ENCODE measurements around the gene PTPRT.

The PTPRT gene

DNA sequence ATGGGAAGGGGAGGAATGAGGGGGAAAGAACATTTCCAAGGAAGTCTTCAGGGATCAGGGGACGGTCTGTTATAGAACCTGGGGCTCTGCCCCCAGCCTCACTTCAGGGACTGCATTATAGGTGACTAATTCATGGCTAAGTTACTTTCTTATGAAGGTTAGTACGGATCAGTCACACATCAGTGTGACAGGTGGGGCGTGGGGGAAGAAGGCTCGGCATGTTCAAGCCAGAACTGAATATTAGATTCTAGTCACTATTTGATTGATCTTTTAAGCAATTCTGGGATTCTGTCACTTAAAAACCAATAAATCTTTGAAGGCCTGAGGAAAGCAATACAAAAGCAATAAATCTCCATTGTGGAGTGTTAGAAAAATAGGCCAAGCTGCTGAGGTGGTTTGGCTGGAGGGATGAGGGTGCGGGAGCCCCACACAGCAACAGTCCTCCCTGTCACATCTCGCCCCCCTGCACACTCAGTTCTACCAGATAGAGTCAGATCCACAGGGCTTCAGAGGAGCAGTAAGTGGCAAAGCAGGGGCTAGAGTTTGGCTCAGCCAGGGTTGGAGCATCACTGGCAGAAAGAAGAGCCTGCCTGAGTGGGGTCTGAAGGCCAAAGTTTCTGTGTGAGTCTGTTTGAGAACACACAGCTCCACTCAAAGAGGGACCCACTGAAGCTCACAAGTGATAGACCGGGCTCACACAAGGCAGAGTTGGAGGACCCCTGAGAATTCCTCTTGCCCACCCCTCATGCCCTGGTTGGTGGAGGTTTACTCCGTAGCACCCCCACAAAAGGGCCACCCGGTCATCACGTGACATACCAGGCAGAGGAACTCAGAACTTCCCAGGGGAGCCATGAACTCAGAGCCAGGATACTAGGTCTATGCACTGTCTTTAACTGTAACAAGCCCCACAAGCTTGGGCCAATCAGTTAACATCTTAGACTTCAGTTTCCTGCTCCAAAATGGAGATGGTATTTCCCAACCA is 843.2 kb downstream of the PTPRT start:
- DNase-seq, result no peak

DNA sequence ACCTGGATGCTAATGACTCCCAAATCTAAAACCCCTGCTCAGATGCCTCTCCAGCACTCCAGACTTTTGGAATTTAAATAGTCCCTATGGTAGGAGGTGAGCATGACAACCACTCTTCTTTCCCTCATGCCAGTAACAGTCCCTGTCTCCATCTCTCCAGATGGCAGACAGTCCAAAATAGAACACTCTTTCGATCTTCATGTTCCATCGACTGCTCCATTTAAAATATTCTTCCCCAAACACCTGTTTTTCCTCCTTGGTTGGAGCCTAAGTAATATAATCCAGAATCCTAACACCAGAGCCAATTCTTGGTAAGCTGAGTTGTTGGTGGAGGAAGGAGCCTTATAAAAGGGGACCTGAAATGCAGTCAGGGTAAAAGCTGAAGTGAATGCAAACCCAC is 848.1 kb downstream of the PTPRT start:
- DNase-seq, result no peak

DNA sequence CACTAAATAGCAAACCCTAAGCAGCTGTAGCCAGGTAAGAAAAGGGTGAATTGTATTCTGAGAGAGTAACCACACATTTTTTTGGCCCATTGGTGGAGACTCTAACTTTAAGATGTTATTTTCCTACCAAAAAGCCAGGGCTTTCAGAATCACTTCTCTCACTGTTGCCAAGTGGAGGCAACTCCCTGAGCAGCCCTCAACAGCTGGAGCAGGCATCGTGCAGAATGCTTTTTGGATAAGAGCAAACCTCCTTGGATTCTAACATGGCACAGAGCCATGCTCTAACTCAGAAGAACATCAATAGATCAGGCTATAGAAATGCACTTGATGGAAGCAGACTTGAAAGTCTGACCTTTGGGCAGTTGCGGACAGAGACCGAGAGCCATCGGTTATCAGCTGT is 849.3 kb downstream of the PTPRT start:
- DNase-seq, result no peak

DNA sequence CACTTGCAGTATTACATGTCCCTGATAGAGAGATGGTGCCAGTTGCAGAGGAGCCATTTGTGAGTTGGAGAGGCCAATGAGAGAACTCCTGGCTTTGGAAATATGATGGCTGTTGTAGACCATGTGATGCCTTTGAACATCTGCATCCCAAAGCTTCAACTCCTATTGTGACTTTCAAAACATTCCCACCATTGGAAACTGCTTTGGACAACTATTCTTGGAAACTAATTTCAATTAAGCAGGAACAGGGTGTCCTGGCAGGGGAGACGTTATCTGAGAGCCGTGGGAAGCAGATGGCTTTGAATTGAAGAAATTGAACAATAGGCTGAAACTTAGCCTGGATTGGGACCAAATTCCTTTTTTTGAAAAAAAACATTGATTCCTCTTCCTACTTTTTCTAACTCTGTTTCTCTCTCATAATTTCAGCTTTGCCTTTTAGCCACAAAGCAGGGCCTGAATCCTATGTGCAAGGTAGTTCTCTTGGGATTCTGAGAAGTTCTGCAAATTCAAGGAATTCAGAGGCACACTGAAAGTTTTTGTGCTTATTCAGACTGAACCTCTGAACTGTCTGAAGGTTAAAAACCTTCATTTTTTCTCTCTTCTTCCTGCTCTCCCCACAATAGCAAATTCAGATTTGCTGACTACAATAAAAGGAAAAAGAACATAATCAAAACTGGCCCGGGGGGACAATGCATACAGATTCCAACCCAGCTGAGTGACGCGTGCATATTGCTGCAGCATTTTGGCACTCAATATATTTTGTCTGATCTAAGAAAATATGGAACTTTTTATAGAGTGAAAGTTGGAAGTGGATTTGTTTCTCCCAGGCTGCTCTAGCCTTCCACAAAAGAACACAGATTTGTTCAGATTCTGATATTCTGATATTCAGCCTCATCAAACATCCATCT is 851.2 kb downstream of the PTPRT start:
- no peak for DNase-seq

DNA sequence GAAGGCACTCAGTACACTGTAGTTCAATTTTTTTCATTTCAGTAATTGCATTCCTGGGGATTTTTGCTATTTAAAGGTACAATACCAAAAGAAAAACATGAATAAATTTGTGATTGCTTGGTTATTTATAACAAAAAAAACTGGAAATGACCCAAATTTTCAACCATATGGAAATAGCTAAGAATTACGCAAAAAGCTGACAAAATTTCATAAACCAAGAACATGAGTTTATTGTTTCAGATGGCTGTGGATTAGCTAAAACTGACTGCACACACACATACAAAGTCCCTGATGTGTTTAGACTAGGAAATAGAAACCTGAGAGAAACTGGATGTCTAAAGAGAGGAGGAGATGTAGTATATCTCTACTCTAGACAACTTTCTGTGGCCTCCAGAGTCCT is 853.1 kb downstream of the PTPRT start:
- DNase-seq, result no peak

DNA sequence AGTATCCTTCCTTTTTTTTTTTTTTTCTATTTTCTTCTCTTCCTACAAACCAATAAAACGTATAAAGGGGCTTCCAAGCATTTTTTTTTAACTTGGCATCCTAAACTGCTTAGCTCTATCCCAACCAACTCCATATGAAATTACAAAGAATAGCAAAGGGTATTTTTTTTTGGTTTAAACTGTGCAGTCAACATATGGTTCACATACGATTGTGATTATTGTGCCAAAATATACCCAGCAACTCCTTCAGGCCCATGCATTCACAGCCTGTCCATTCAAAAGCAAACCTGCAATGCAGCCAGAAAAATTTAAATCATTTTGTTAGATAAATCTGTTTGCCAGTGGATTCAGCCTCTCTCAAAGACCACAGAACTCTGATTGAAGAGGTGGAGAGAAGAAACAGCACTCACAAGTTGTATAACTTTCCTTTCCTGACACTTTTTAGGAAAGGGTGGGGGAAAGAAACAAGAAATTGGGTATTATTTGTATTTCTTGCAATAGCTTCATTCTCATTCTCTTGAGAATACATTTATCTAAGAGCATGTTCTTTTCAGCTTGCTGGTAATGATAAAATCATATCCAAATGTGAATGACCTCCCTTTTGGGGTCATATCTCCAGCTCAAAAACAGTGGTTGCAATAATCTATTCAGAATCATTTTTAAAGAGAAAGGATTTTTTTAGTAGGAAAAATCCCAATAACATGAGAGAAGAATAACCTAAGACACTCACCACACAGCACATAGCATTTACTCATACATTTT is 870.3 kb downstream of the PTPRT start:
- no peak for DNase-seq

DNA sequence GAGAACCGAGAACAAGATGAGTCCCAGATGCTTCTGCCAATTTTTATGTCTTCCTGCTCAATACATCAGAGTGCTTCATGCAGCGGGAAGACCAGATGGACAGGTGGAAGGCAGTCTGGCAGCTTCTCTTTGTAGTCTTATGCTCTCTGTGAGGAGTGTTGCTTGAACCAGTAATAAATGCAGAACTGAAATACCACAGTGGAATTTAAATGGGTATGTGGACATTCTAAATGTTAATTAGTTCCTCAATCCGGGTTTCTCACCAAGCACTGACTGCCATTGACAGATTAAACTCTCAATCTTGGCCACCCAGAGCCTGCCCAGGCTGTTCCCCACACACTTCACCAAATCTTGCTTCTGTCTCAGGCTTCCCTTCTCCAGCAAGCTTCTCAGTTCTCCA is 876.0 kb downstream of the PTPRT start:
- no peak for DNase-seq

DNA sequence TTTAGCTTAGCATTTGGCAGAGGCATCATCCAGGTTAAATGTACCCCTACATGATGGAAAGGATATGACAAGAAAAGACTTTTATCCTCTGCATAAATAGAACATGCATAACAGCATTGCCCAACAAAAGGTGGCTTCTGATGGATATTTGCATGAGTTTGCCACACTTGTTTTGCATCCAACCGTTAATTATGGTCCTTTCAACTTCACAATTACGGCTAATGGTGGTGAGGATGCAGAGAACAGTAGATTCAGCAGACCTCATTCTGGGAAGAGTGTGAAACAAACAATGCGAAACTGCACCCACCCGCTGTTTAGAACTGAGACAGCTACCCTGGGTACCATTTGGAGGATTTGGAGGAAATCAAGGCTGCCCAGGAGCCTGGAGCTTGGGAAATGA is 880.7 kb downstream of the PTPRT start:
- no peak for DNase-seq

DNA sequence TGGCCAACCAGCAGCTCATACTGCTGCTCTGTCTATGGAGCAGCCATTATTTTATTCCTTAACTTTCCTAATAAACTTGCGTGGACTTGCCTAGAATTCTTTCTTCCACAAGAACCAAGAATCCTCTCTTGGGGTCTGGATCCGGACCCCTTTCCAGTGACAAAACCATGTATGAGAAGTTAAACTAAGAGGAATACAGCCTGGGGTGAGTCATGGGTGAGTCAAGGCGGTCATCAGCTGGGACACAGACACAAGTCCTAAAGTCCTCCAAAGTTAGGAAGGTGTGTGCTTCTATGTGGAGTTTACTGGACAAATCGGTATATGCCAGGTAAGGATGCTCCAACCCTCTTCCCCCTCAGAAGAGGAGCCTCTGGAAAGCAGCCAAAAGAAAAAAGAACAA is 881.5 kb downstream of the PTPRT start:
- DNase-seq, result no peak

DNA sequence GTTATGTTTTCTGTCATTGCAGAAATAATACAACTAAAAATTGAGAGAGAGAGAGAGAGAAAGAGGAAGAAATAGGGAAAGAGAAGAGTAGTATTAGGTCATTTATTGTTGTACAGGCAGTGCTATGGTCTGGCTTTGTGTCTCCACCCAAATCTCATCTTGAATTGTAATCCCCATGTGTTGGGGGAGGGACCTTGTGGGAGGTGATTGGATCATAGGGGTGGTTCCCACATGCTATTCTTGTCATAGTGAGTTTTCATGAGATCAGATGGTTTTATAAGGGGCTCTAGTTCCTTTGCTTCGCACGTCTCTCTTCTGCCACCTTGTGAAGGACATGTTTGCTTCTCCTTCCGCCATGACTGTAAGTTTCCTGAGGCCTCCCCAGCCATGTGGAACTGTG is 894.1 kb downstream of the PTPRT start:
- DNase-seq, result no peak

DNA sequence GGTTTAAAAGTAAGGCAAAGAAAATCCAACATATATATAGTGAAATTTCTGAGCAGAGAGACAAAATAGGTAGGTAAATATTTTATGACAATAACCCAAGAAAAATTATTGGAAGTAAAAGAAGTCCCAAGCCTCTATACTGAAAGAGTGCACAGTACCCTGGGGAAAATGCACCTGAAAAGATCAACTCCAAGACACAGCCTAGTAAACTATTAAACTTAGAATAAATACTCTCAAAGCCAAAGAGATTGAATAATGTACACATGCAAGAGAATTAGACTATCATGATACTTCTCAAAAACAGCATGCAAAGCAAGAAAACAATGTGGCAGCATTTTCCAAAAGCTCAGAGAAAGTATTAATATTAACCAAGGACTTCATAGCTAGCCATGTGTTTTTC is 894.7 kb downstream of the PTPRT start:
- DNase-seq, result no peak

DNA sequence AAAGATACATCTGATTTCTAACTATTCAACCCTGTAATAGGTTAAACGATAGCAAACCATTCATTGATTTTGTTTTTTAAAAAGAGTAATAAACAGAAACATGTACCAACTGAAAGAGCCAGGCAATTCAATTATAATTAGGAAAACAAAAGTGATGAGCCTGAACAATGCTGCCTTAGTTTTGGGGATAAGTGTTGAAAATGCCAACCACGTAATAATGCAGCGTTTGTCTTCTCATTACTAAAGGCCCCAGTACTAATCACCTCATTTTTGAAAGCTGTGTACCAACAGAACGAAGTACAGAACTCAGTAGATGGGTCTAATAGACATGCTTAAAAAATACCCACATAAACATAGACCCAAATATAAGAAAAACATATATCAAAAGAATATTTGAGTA is 907.9 kb downstream of the PTPRT start:
- no peak for DNase-seq

DNA sequence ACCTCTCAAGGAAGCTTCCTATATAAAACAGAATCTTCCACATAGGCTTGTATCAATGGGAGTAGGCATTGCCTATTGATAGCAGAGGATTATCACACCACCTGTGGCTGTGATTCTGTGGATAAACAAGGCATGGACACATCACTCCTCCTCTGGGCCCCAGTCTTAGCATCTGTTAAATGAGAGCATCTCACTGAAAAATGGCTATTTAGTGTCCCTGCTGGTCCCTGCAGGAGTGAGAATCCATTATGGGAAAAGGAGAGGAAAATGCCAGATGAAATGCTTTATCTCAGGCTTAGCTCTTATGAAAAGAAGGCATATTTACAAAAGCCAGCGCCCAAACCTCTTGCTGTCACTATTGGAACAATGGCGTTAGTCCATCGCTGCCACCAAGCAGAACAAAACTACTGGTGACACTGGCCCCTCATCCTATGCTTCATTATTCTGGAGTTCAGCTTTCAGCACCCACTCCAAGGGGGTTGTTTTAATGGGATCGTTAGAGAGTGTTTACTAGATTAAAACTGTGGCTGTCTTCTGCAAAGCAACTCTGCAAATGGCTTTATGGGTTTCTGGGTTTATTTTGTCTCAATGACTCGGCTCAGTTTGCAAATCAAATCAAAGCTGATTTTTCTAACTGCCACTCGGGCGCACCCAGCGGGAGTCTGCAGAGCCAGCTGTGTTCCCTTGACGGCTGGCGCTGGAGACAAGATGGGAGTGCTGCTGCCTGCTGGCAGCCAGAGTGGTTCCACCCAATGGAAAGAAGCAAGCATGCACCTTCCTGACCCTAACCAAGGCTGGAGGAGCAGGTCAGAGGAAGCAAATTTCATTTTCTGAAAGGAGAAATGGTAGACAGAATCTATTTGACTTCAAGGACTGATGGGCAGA is 912.7 kb downstream of the PTPRT start:
- DNase-seq, result no peak

DNA sequence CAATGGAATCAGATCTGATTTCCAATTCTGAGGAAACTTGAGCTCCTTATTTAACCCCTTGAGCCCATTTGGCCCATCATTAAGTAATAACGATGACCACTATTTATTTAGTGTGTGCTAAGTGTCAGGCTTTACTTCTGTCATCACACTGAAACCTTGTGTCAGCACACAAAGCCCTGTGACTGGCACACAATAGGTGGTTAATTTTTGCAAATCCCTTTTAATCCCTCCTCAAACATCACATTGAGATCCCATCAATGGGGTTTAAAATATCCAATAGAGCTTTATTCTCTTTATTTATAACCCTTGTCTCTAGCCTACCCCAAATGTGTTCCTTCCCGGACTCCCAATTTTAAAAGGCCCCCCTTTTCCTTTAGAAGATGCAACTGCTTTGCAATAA is 914.7 kb downstream of the PTPRT start:
- DNase-seq, result no peak

DNA sequence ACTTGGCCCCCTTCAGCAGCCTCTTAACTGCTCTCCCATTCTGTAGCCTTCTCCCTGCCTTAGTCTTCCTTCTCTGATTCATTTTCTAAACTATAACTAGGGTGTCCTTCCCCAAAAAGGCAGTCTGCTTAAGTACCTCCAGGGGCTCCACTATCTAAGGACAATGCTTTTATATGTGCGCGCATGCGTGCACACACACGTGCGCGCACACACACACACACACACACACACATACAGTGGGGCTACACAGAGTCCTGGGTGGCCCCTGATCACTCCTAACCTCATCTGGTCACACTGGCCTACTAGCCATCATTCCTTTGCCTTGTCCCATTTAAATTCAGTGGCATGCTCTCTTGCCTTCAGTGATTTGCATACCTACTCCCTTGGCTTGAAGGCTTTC is 917.2 kb downstream of the PTPRT start:
- DNase-seq, result no peak

DNA sequence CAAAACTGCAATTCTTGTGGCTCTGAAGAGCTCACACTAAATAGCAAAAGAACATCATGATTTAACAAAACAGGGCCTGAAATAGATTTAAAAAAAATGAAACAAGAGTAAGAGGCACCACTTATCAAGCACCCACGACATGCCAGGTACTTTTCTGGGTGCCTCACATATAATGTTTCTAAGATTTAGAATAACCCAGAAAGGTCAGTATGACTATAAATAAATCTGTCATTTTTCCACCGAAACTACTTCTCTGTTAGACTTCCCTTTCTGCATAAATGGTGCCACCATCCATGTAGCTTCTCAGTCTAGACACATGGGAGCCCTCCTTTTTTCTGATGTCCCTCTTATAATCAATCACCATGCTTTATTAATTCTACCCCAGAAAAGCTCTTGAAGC is 919.2 kb downstream of the PTPRT start:
- no peak for DNase-seq

DNA sequence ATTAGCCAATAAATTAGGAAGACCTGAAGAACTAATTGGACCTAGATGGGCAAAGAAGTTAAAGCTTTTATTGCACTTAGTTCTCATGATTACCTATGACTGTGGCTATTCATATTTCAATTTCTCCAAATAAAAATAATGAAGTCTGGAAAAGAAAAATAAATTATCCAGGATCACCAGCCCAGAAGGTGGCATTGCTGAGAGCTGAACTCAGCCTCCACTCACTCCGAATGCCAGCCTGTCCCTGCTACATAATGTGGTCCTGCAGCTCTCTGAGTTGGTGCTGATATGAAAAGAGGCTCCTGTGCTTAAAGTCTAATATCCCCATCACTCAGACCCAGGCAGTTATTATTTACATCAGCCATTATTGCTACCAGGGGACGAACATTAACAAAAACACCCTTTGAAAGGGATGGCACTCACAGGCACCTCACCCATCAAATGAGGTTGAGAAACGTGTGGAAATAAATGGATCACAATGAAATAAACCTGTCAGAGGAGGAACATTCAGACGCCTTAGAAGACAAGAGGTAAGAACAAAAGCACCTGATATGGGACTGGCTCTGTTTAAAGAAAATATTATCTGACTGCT is 921.8 kb downstream of the PTPRT start:
- no peak for DNase-seq

DNA sequence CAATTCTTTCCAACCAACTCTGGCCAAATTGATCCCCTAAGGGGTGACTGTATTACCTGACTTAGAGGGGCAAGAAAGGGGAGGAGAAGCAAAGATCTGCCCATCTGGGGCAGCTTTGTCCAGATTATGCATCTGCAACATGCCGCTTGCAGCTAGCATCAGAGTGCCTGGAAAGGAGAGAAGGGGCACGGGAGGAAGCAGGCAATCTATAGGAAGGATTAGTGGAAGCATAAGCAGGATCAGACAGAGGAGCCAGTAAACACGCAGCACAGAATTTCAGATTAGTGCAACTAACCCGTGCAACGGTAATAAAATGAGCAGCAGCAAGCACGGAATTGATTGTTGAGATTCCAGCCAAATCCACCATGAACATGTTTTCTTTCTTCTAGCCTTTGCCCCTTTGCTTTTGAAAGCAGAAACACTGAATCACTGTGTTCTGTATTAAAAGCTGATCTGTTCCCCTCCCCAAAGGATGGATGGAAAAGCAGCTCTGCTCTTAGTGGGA is 927.9 kb downstream of the PTPRT start:
- no peak for DNase-seq

DNA sequence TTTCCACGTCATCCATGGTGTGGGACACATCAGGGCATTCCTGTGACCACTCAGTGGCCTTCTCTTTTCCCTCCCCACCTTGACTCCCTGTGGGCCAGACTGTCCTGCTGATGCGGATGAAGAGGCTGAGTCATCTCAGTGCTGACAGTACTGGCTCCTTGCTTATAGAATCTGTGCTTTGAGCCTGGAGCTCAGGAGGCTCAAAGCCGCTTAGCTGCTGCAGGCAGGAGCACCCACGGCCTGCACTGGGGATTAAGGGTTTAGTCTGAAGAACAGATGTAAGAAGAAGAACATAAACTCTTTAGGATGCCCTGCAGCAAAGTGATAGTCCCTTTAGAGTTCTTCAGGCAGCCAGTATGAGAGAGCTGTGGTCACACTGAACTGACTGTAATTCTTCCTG is 929.5 kb downstream of the PTPRT start:
- no peak for DNase-seq

DNA sequence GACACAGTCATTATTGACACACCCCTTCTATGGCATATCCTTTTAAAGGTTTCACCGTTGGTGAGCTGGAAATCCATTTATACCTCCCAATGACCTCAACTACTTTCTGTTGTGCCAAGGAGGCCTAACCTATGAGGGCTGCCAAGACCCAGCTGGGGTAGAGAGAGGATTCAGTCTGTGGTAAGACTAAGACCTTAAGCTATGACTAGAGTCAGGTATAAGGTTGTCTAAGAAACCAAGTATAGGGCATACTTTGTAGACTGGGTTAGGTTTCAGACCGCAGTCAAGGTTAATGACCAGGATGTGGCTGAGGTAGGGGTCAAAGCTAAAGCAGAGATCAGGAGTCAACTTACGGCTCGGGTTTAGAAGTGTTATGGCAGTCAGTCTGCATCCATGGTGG is 930.3 kb downstream of the PTPRT start:
- no peak for DNase-seq

DNA sequence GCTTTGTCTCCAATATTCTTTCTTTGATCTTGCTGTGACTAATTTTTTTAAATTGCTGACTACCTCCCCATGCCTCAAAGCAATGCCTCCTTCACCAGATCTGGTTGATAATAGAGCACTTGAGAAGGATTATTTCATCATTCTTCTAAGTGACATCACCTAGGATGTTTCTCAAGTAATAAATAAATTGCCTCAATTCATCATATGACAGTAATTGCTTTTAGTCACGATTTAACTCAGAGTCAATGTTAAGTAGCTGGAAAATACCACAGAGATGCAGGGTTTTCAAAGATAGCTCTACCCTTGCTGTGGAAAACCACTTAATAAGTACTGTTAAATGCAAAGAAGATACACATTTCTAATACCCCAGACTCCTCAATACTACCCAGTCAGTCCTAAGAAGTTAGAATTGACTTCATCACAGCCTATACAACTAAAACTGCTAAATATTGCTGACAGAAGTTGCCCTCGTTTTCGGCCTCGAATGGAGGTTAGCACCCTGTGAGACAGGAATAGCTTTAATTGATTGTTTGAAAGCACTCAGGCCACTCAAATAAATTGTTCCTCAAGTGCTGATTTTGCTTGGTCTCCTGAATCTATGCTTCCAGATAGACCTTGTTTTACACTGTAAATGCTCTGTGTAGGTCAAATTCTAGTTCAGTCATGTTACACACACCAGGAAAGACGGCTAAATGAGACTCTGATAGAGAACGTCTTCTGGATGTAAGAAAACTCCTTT is 931.0 kb downstream of the PTPRT start:
- no peak for DNase-seq
